ENCODE measurements around the gene PAM.
A peak's percentile ranks its signal among the peaks of the same experiment; 100 is the strongest.
"Not testable (repeated sequence)": the region's sequence is repeated elsewhere in the genome, so short reads cannot be mapped to it uniquely, and the experiment has no call there.

Gene PAM

GRCh38 chr5:102957141-102957540 is 202.0 kb downstream of the PAM start:
- no peak overlapping the region for H3K4me3 ChIP-seq (ENCODE audit: low read length)
- no peak for DNase-seq (ENCODE audit: low read depth, low spot score)

GRCh38 chr5:102958481-102959011 is 203.4 kb downstream of the PAM start:
- no peak for DNase-seq (ENCODE audit: low read depth, low spot score)

GRCh38 chr5:102959055-102959454 is 203.9 kb downstream of the PAM start:
- no peak for DNase-seq (ENCODE audit: low read depth, low spot score)

More at GRCh38 chr5:102958481-102959011, 203.4 kb downstream of the PAM start:
- no peak overlapping the region for H3K4me3 ChIP-seq (ENCODE audit: low read length)

GRCh38 chr5:102961671-102962070 is 206.6 kb downstream of the PAM start:
- DNase-seq (ENCODE audit: low read depth, low spot score) = no peak

More at GRCh38 chr5:102959055-102959454, 203.9 kb downstream of the PAM start:
- no peak overlapping the region for H3K4me3 ChIP-seq (ENCODE audit: low read length)

GRCh38 chr5:102965653-102966052 is 210.5 kb downstream of the PAM start:
- no peak for DNase-seq (ENCODE audit: low read depth, low spot score)
- no peak overlapping the region for H3K4me3 ChIP-seq (ENCODE audit: low read length)

More at GRCh38 chr5:102961671-102962070, 206.6 kb downstream of the PAM start:
- no peak overlapping the region for H3K4me3 ChIP-seq (ENCODE audit: low read length)

- DNase-seq (ENCODE audit: low read depth, low spot score) = no peak
- no peak overlapping the region for H3K4me3 ChIP-seq (ENCODE audit: low read length)
Observed at GRCh38 chr5:102969641-102970040, 214.5 kb downstream of the PAM start.

- peak; percentile 9 for DNase-seq (ENCODE audit: low read depth, low spot score)
- H3K4me3 ChIP-seq (ENCODE audit: low read length) = no peak overlapping the region
Observed at GRCh38 chr5:102971676-102972293, 216.7 kb downstream of the PAM start.

GRCh38 chr5:102974177-102974576 is 219.1 kb downstream of the PAM start:
- no peak overlapping the region for H3K4me3 ChIP-seq (ENCODE audit: low read length)
- DNase-seq (ENCODE audit: low read depth, low spot score) = no peak

GRCh38 chr5:102975045-102975444 is 219.9 kb downstream of the PAM start:
- H3K4me3 ChIP-seq (ENCODE audit: low read length) = no peak overlapping the region
- DNase-seq (ENCODE audit: low read depth, low spot score) = no peak

- DNase-seq (ENCODE audit: low read depth, low spot score) = no peak
Observed at GRCh38 chr5:102975457-102976182, 220.5 kb downstream of the PAM start.

GRCh38 chr5:102981957-102982635 is 227.0 kb downstream of the PAM start:
- H3K4me3 ChIP-seq (ENCODE audit: low read length) = no peak overlapping the region
- no peak for DNase-seq (ENCODE audit: low read depth, low spot score)

More at GRCh38 chr5:102975457-102976182, 220.5 kb downstream of the PAM start:
- H3K4me3 ChIP-seq (ENCODE audit: low read length) = no peak overlapping the region

- no peak overlapping the region for H3K4me3 ChIP-seq (ENCODE audit: low read length)
- no peak for DNase-seq (ENCODE audit: low read depth, low spot score)
Observed at GRCh38 chr5:102986074-102986473, 231.0 kb downstream of the PAM start.

GRCh38 chr5:102988459-102988858 is 233.4 kb downstream of the PAM start:
- no peak for DNase-seq (ENCODE audit: low read depth, low spot score)
- H3K4me3 ChIP-seq (ENCODE audit: low read length) = no peak overlapping the region

- no peak overlapping the region for H3K4me3 ChIP-seq (ENCODE audit: low read length)
- DNase-seq (ENCODE audit: low read depth, low spot score) = no peak
Observed at GRCh38 chr5:102991802-102992201, 236.7 kb downstream of the PAM start.

- no peak overlapping the region for H3K4me3 ChIP-seq (ENCODE audit: low read length)
- DNase-seq (ENCODE audit: low read depth, low spot score) = no peak
Observed at GRCh38 chr5:102996011-102996575, 241.0 kb downstream of the PAM start.

GRCh38 chr5:102998224-102998623 is 243.1 kb downstream of the PAM start:
- H3K4me3 ChIP-seq (ENCODE audit: low read length) = no peak overlapping the region
- no peak for DNase-seq (ENCODE audit: low read depth, low spot score)

GRCh38 chr5:102999191-102999590 is 244.1 kb downstream of the PAM start:
- no peak overlapping the region for H3K4me3 ChIP-seq (ENCODE audit: low read length)
- no peak for DNase-seq (ENCODE audit: low read depth, low spot score)

GRCh38 chr5:102999621-103000020 is 244.5 kb downstream of the PAM start:
- not testable (repeated sequence) for DNase-seq (ENCODE audit: low read depth, low spot score); H3K4me3 ChIP-seq (ENCODE audit: low read length)

GRCh38 chr5:103000089-103000488 is 245.0 kb downstream of the PAM start:
- no peak for DNase-seq (ENCODE audit: low read depth, low spot score)
- H3K4me3 ChIP-seq (ENCODE audit: low read length) = no peak overlapping the region

- H3K4me3 ChIP-seq (ENCODE audit: low read length) = no peak overlapping the region
- no peak for DNase-seq (ENCODE audit: low read depth, low spot score)
Observed at GRCh38 chr5:103003872-103004271, 248.8 kb downstream of the PAM start.
